Suppressor macrophage (primary cell): ENCODE measurements around the gene KLHL17.
A peak's percentile ranks its signal among the peaks of the same experiment; 100 is the strongest.
"Not testable (repeated sequence)": the region's sequence is repeated elsewhere in the genome, so short reads cannot be mapped to it uniquely, and the experiment has no call there.

Experiments
- DNase-seq, 4 experiments: peaks; one replicate each; pipeline ENCODE4 v3.0.0-alpha.2; 2020 to 2022

Gene KLHL17

GRCh38 chr1:982765-983436 lies 22.5 kb downstream of the KLHL17 start:
- DNase-seq, result peak in 1 of 4 experiments; percentile 1

DNA sequence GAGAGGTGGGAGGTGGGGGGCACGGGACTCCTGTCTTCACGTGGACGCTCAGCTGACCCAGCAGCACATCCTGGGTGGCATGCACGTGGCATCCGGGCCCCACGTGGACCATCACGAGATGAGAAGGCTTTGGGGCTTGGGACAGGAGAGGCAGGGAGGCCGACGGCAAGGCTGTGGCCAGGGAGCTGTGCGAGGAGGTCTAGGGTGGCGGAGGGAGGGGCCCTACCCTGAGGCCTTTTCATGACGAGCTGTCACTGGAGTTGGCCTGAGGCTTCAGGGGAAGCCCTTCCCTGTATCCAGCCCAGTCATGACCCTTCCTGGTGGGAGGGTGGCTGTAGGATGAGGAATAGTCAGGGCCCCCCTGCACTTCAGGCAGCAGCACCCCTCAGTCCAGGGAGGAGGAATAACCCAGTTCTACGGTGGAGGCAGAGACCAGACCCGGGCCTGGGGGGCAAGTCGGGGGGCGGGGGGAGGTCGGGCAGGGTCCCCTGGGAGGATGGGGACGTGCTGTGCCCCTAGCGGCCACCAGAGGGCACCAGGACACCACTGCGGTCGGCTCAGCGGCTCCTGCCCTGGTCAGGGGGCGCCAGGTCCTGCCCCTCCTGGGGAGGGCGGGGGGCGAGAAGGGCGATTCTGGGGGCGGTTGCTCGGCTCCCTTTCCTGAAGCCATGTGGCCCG lies 23.6 kb downstream of the KLHL17 start:
- DNase-seq, result peak; percentile 39 to 72 (median 51)

GRCh38 chr1:984476-984814 lies 24.1 kb downstream of the KLHL17 start:
- no peak for DNase-seq

DNA sequence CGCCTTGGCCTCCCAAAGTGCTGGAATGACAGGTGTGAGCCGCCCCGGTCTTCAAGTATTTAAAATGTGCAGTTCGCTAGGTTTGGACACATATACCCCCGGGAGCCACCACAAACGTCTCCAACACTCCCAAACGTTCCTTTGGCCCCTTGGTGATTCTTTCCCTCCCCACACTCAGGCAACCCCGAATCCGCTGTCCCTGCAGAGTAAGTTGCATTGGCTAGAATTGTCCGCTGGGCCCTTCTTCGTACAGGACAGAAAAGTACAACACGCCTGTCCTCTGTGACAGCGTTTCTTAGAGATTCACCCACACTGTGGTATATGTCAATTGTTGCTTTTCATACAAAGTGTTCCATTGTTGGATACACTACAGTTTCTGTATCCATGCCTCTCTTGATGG lies 24.7 kb downstream of the KLHL17 start:
- no peak for DNase-seq

GRCh38 chr1:988061-988460 lies 27.7 kb downstream of the KLHL17 start:
- DNase-seq, result not testable (repeated sequence)

- not testable (repeated sequence) for DNase-seq
Measured at GRCh38 chr1:991275-991674, 30.9 kb downstream of the KLHL17 start.

GRCh38 chr1:991895-992294 lies 31.5 kb downstream of the KLHL17 start:
- no peak for DNase-seq

DNA sequence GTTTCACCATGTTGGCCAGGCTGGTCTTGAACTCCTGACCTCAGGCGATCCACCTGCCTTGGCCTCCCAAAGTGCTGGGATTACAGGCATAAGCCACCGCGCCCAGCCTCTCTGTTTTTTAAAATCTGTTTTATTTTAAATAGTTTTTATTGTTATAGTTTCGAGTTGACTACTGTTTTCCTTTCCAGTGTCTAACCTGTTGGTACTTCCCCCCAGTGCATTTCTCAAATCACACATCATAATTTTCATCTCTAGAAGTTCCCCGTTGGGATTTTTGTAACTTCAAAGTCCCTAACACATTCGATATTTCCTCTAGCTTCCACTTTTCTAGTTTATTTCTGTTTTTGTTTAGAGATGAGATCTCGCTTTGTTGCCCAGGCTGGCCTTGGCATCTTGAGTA lies 32.0 kb downstream of the KLHL17 start:
- DNase-seq, result no peak

DNA sequence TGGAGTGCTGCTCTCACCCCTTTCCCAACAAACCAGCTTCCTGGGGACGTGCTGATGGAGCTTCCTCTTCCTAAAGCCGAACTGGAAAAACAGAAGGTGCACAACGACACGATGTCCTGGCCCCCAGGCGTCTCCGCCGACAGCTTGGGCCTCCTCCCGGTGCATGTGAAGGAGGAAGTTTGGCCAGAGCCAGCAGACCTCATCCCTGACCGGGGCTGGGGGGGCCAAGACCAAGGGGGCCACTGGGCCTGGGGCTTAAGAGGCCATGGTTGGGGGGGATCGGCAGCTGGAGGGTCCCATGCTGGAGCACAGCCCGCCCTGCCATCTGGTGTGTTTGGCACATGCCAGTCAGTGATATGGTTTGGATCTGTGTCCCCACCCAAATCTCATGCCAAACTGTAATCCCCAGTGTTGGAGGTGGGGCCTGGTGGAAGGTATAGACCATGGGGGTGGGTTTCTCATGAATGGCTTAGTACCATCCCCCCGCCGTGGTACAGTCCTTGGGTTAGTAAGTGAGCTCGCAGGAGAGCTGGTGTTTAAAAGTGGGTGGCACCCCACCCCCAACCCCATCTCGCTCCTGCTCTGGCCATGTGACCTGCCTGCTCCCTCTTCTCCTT lies 33.1 kb downstream of the KLHL17 start:
- DNase-seq, result no peak

DNA sequence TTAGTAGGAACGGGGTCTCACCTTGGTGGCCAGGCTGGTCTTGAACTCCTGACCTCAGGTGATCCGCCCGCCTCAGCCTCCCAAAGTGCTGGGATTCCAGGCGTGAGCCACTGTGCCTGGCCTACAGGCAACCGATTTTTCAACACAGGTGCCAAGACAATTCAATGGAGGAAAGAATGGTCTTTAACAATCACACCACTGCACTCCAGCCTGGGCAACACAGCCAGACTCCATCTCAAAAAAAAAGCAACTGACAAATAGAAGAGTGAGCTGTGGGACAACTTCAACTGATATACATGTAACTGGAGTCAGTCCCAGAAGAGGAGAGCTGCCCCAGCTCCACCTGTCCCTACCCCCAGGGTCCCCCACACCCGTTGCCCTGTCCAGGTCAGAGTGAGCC lies 34.2 kb downstream of the KLHL17 start:
- not testable (repeated sequence) for DNase-seq

- no peak for DNase-seq
Measured at GRCh38 chr1:995665-996633, 35.6 kb downstream of the KLHL17 start.

DNA sequence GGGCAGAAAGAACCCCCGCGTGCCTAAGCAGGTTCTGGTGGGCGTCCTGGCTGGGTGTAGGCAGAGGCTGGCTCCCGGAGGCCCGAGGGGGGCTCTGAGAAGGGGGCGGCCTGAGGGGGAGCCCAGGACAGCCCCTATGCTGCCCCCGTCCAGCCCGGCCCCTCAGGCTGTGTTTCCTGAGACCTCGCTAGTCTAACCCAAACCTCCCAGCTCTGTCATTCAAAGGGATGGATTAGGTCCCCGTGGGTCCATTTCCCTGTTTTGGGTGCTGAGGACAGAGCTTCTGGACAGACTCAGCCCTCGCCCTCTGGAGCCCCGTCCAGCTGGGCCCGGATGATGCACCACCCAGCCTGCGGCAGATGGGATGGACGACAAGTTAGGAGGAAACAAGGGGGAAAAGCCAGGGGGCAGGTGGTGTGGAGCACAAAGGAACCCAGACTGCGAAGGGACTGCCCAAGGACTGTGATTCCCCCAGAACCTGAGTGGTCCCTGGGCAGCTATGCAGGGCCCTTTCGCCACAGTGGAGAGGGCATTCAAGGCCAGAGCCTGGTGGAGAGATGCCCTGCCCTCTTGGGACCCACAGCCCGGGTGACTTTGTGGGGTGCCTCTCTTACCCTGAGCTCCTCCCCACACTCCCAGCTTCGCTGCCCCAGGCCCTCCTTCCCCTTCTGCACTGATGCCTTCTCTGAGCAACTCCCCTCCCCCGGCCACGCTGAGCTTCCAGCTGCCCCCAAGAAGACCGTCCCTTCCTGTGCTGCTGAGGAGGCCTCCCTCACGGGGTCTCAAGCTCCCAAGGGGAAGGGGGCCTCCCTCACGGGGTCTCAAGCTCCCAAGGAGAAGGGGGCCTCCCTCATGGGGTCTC lies 36.7 kb downstream of the KLHL17 start:
- DNase-seq, result no peak

DNA sequence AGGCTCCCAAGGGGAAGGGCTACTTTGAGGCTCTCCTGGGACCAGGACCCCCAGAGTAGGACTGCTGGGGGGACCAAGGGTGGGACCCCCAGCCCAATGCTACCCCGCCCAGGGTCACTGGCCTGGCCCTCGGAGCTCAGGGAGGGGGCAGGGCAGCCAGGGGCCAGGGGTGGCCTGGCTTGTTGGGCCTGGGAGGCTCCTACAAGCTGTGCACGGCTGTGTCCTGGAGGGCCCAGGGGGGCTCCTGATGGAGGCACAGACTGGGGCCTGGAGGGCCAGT lies 37.3 kb downstream of the KLHL17 start:
- DNase-seq, result no peak

DNA sequence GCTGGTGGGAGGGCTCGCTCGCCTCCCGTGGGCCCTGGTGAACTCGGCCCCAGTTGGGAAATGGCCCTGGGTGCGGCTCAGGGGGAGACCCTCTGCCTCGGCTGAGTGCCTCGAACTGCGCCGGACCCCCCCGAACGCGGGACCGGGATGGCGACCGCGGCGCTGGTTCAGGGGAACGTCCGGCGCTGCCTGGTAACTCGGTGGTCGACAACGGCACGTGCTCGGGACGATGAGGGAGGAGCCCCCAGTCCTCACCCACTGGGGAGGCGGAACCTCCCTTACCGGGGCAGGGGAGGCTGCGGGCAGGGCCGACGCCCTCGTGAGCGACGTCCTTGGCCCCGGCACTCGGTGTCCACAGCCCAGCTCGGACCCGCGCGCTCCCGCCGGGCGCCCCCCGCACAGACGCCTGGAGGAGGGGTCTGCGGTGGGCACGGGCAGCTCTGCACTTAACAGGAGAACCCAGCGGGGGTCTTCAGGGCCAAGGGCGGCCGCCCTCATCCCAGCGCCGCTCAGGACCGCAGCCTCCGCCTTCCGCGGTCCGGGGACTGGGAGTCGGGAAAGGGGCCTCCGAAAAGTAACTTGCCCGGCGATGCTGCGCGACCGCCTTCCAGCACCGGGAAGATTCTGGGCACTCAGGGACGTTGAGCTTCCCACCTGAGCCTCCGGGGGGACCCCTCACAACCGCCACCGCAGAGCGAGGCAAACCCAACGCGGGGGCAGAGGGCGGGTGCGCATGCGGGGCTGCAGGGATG lies 37.8 kb downstream of the KLHL17 start:
- DNase-seq, result no peak

- no peak for DNase-seq
Measured at GRCh38 chr1:998745-998994, 38.3 kb downstream of the KLHL17 start.

- peak; percentile 38 to 57 (median 43) for DNase-seq
Measured at GRCh38 chr1:998995-999724, 38.8 kb downstream of the KLHL17 start.

GRCh38 chr1:999725-1000356 lies 39.5 kb downstream of the KLHL17 start, which contains the start of gene HES4:
Gene HES4, minus strand, starts transcription at chr1:1000097. Its CDS starts 124 bp downstream, at chr1:999973.
- DNase-seq, result peak; percentile 95 to 97 (median 96)

GRCh38 chr1:1000357-1001056 lies 40.1 kb downstream of the KLHL17 start:
- DNase-seq, result peak; percentile 85 to 92 (median 88)

DNA sequence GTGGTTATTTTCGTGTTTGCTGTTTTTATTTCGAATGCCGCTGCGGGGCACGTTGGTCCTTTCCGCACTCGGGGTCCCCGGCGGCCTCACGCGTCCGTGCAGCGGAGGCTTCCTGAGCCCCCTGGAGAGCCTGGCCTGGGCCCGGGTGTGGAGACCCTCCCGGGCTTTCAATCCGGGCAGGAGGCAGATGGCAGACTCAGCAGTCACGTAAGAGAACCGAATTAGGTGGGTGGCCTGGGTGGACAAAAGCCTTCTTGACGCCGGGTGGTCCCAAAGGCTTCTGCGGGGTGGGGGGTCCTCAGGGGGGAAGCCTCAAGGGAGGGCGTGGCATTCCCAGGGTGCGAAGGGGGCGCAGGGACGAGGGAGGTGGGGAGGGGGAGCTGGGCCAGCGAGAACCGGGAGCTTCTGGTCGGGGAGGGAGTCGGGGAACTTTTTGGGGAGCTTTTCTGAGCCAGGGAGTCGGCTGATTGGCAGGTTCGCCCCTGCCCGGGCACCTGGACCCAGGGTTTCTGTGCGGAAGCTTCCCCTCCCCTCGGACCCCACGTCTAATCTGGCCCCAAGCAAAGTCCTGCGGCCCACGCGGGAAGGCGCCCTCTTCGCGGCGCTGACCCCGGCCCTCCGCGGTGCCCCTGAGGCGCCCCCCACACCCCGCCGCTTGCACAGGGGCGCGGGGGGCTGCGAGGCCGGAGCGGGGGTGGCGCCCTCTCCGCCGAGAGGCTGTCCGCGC lies 40.8 kb downstream of the KLHL17 start:
- no peak for DNase-seq
